ENCODE data around the gene TIMP2.

DNA sequence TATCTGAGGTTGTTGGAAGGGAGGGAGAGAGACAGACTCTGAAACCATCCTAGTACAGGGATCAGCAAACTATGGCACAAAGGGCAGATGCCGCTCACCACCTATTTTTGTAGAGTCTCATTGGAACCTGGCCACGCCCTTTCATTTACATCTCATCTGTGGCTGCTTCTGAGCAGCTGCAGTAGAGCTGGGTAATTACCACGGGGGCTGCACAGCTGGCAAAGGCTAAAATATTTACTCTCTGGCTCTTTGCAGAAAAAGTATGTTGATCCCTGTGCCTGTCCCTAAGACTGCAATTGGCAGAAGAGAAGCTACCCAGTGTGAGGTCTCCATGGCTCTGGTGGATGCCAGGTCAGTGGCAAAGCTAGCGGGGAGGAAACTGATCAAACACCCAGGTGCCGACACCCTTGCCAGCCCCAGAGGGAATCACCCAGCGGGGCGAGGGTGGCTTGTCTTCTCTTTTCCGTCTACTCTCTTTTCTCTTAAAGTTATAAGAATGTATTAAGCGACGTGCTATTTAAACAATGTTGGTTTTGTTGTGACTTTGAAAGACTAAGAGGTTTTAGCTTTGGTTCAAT lies 36.2 kb downstream of the TIMP2 start:
- TF ChIP-seq, protein P1, sequence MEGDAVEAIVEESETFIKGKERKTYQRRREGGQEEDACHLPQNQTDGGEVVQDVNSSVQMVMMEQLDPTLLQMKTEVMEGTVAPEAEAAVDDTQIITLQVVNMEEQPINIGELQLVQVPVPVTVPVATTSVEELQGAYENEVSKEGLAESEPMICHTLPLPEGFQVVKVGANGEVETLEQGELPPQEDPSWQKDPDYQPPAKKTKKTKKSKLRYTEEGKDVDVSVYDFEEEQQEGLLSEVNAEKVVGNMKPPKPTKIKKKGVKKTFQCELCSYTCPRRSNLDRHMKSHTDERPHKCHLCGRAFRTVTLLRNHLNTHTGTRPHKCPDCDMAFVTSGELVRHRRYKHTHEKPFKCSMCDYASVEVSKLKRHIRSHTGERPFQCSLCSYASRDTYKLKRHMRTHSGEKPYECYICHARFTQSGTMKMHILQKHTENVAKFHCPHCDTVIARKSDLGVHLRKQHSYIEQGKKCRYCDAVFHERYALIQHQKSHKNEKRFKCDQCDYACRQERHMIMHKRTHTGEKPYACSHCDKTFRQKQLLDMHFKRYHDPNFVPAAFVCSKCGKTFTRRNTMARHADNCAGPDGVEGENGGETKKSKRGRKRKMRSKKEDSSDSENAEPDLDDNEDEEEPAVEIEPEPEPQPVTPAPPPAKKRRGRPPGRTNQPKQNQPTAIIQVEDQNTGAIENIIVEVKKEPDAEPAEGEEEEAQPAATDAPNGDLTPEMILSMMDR (IDR thresholded peaks at IDR 0.05; ENCODE audit: low read depth, low read length, poor library complexity, severe bottlenecking), result no peak
- TF ChIP-seq EZH2phosphoT487 (IDR thresholded peaks at IDR 0.05; ENCODE audit: borderline replicate concordance, low read length), result no peak

Data from DOHH2 (cell line).